ENCODE data around the gene RNLS. TPM values are rescaled to one million over a fixed set of nuclear protein-coding genes. Genes with fewer than 3 reads are reported as not detected.
"Not testable (repeated sequence)": the region's sequence is repeated elsewhere in the genome, so short reads cannot be mapped to it uniquely, and the experiment has no call there.

RNLS gene
- polyA plus RNA-seq, 5 donors: 4.3 to 7.0 (median 5.2) TPM

- no peak for DNase-seq
Observed at GRCh38 chr10:88346144-88346977, 236.8 kb downstream of the RNLS start.

- DNase-seq: no peak
Observed at GRCh38 chr10:88343761-88344484, 239.2 kb downstream of the RNLS start.

GRCh38 chr10:88342733-88343310 lies 240.3 kb downstream of the RNLS start:
- no peak for DNase-seq

- no peak for DNase-seq
Observed at GRCh38 chr10:88337134-88337533, 246.0 kb downstream of the RNLS start.

- DNase-seq: no peak
Observed at GRCh38 chr10:88336334-88336733, 246.8 kb downstream of the RNLS start.

GRCh38 chr10:88333248-88333630 lies 249.9 kb downstream of the RNLS start:
- DNase-seq: no peak

GRCh38 chr10:88332503-88333247 lies 250.4 kb downstream of the RNLS start:
- DNase-seq: no peak

GRCh38 chr10:88330174-88330573 lies 252.9 kb downstream of the RNLS start:
- no peak for DNase-seq

GRCh38 chr10:88322324-88323063 lies 260.6 kb downstream of the RNLS start:
- DNase-seq: no peak

- no peak for DNase-seq
Observed at GRCh38 chr10:88319960-88320517, 263.1 kb downstream of the RNLS start.

GRCh38 chr10:88318803-88319202 lies 264.3 kb downstream of the RNLS start:
- no peak for DNase-seq

GRCh38 chr10:88317099-88317498 lies 266.0 kb downstream of the RNLS start:
- DNase-seq: no peak

- DNase-seq: no peak
Observed at GRCh38 chr10:88316292-88316861, 266.7 kb downstream of the RNLS start.

- no peak for DNase-seq
Observed at GRCh38 chr10:88315755-88316154, 267.4 kb downstream of the RNLS start.

GRCh38 chr10:88314362-88314761 lies 268.8 kb downstream of the RNLS start:
- peak in 1 of 2 donors; percentile 4 for DNase-seq

GRCh38 chr10:88313878-88314277 lies 269.2 kb downstream of the RNLS start:
- DNase-seq: no peak

GRCh38 chr10:88312855-88313254 lies 270.3 kb downstream of the RNLS start:
- DNase-seq: no peak

GRCh38 chr10:88311264-88311663 lies 271.9 kb downstream of the RNLS start:
- DNase-seq: no peak

GRCh38 chr10:88309365-88309764 lies 273.8 kb downstream of the RNLS start:
- DNase-seq: no peak

- DNase-seq: not testable (repeated sequence)
Observed at GRCh38 chr10:88308361-88308760, 274.8 kb downstream of the RNLS start.

GRCh38 chr10:88299787-88300186 lies 283.3 kb downstream of the RNLS start:
- DNase-seq: no peak

Measured in right lung (tissue), 5 donors.